ENCODE data around the gene CYSLTR1. TPM values are rescaled to one million over a fixed set of nuclear protein-coding genes. Genes with fewer than 3 reads are reported as not detected.
A peak's percentile ranks its signal among the peaks of the same experiment; 100 is the strongest.

CYSLTR1 gene
- total RNA-seq = 1 to 10 TPM in 5 of 6 donors, under 1 TPM in 1; 0.67 to 7.0 (median 3.3) TPM

DNA sequence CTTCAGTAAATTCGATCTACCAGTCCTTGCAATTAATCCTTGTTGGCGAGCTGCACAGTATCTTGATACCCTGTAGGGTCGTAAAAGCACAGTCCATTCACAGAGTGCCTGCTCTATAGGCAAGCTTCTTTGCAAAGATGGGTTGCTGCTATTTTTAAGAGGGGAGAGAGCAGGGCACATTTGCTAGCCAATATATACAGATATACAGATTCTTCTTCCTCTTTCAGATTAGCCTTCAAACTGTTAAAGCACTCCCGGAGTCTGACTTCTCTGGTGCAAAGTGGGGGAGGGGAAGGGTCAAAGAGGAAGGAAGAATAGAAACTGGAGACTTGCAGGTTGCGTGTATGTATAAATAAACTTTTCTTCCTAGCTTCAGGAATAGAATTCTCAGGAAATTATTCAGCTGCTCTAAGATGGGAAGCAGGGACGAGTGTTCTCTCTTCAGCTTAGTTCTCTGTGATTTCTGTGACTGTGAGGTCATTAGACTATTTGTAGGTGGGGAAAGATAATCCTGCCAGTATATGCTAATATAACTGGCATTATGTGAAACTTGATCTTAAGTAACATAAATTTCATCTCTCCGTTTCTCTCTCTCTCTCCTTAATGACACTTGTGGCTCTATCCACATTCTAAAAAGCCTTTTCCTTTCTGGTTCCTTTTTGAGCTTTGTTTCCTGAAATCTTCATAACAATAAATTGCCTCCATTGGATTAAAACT is at the start of gene CYSLTR1:
CYSLTR1 (minus strand) TSS at position 242 of the 717 bp plus-strand sequence. CDS start 53,865 bp downstream, outside the sequence.
- TF ChIP-seq POLR2A (IDR thresholded peaks at IDR 0.05) = no peak
- TF ChIP-seq, protein P1, sequence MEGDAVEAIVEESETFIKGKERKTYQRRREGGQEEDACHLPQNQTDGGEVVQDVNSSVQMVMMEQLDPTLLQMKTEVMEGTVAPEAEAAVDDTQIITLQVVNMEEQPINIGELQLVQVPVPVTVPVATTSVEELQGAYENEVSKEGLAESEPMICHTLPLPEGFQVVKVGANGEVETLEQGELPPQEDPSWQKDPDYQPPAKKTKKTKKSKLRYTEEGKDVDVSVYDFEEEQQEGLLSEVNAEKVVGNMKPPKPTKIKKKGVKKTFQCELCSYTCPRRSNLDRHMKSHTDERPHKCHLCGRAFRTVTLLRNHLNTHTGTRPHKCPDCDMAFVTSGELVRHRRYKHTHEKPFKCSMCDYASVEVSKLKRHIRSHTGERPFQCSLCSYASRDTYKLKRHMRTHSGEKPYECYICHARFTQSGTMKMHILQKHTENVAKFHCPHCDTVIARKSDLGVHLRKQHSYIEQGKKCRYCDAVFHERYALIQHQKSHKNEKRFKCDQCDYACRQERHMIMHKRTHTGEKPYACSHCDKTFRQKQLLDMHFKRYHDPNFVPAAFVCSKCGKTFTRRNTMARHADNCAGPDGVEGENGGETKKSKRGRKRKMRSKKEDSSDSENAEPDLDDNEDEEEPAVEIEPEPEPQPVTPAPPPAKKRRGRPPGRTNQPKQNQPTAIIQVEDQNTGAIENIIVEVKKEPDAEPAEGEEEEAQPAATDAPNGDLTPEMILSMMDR (IDR thresholded peaks at IDR 0.05) = no peak
- no peak for TF ChIP-seq EP300 (IDR thresholded peaks at IDR 0.05)
- no peak for DNase-seq
- H3K27ac ChIP-seq = peak within 1 kb of the TSS in 3 of 4 donors; percentile 22 to 53 (median 39)
- no peaks in the 10 kb centered on the region for H3K9me3 ChIP-seq
- H3K4me3 ChIP-seq = peak within 1 kb of the TSS in 3 of 4 donors; percentile 21 to 40 (median 32)
- H3K36me3 ChIP-seq = no peaks in the 10 kb centered on the region
- 2 to 21% methylated on average over 4 to 7 of the region's 7 CpGs for WGBS, 2 donors
- peak in 1 of 2 donors; percentile 60 for ATAC-seq (ENCODE audit: low FRiP score in 2 of 2)
- H3K4me1 ChIP-seq = no peaks in the 10 kb centered on the region
- no peaks in the 10 kb centered on the region for H3K27me3 ChIP-seq

GRCh38 chrX:78377186-78377585 is 49.8 kb upstream of the CYSLTR1 start:
- no peaks in the 10 kb centered on the region for H3K9me3 ChIP-seq
- WGBS, 2 donors = 80 to 87% methylated on average over 2 of the region's 2 CpGs
- no peak overlapping the region for H3K27ac ChIP-seq
- H3K4me3 ChIP-seq = no peak overlapping the region
- ATAC-seq (ENCODE audit: low FRiP score in 2 of 2) (no peak), DNase-seq (no peak)
- H3K4me1 ChIP-seq = peaks cover 0 to 13% (median 2%) of the 10 kb centered on the region in 4 donors
- TF ChIP-seq POLR2AphosphoS5 (IDR thresholded peaks at IDR 0.05) = no peak
- no peak for TF ChIP-seq POLR2A (IDR thresholded peaks at IDR 0.05)
- TF ChIP-seq, protein P1 (IDR thresholded peaks at IDR 0.05) = no peak
- TF ChIP-seq EP300 (IDR thresholded peaks at IDR 0.05) = no peak
- H3K36me3 ChIP-seq = no peaks in the 10 kb centered on the region
- no peaks in the 10 kb centered on the region for H3K27me3 ChIP-seq

DNA sequence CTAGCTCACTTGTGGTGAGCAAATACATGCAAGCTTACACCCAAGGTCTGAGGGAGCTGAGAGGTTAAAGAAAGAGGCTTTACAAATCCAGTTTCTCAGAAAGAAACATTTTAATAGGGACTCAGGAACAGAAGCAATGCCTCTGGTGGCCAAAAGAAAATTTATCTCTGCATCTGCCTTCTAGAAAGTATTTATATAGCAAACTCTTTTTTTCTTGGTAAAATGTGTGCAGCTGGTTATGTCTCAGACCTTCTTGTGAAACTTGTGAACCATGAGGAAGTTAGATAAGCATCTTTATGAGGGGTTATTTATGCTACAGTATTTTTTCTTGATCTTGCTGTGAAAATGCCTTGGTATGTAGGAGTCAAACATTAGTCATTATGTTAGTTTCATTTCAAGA is 48.5 kb upstream of the CYSLTR1 start:
- no peak overlapping the region for H3K4me3 ChIP-seq
- ATAC-seq (ENCODE audit: low FRiP score in 2 of 2) = no peak
- DNase-seq = no peak
- no peaks in the 10 kb centered on the region for H3K27me3 ChIP-seq
- H3K36me3 ChIP-seq = no peaks in the 10 kb centered on the region
- TF ChIP-seq POLR2AphosphoS5 (IDR thresholded peaks at IDR 0.05) = no peak
- TF ChIP-seq, protein P1 (IDR thresholded peaks at IDR 0.05) = no peak
- TF ChIP-seq EP300 (IDR thresholded peaks at IDR 0.05) = no peak
- TF ChIP-seq POLR2A (IDR thresholded peaks at IDR 0.05) = no peak
- H3K27ac ChIP-seq = no peak overlapping the region
- H3K9me3 ChIP-seq = no peaks in the 10 kb centered on the region
- peaks cover 0 to 13% (median 2%) of the 10 kb centered on the region in 4 donors for H3K4me1 ChIP-seq

DNA sequence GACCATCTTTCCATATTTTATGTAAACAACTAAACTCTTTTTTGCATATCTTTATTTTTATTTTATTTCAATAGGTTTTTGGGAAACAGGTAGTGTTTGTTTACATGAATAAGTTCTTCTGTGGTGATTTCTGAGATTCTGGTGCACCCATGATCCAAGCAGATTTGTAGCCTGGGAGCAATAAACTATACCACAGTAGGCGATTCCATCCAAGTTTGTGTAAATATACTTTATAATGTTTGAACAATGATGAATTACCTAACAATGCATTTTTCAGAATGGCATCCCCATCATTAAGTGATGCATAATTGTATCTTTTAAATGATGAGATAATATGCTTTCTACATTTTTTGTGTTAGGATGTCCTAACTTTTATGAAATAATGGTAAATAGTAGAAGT is 39.2 kb upstream of the CYSLTR1 start:
- 69 to 82% methylated on average over 1 of the region's 1 CpG for WGBS, 2 donors
- ATAC-seq (ENCODE audit: low FRiP score in 2 of 2) = no peak
- no peak for DNase-seq
- Histone ChIP-seq H3K4me1 (no peaks in the 10 kb centered on the region), H3K27me3 (no peaks in the 10 kb centered on the region), H3K27ac (no peak overlapping the region), H3K9me3 (peaks cover 0 to 5% (median 0%) of the 10 kb centered on the region in 4 donors), H3K4me3 (no peak overlapping the region), H3K36me3 (no peaks in the 10 kb centered on the region)
- TF ChIP-seq POLR2A (IDR thresholded peaks at IDR 0.05) (no peak), POLR2AphosphoS5 (IDR thresholded peaks at IDR 0.05) (no peak), EP300 (IDR thresholded peaks at IDR 0.05) (no peak)
- TF ChIP-seq, protein P1 (IDR thresholded peaks at IDR 0.05) = no peak
